ENCODE results near the gene B3GALNT1.

Gene B3GALNT1, protein sequence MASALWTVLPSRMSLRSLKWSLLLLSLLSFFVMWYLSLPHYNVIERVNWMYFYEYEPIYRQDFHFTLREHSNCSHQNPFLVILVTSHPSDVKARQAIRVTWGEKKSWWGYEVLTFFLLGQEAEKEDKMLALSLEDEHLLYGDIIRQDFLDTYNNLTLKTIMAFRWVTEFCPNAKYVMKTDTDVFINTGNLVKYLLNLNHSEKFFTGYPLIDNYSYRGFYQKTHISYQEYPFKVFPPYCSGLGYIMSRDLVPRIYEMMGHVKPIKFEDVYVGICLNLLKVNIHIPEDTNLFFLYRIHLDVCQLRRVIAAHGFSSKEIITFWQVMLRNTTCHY

DNA sequence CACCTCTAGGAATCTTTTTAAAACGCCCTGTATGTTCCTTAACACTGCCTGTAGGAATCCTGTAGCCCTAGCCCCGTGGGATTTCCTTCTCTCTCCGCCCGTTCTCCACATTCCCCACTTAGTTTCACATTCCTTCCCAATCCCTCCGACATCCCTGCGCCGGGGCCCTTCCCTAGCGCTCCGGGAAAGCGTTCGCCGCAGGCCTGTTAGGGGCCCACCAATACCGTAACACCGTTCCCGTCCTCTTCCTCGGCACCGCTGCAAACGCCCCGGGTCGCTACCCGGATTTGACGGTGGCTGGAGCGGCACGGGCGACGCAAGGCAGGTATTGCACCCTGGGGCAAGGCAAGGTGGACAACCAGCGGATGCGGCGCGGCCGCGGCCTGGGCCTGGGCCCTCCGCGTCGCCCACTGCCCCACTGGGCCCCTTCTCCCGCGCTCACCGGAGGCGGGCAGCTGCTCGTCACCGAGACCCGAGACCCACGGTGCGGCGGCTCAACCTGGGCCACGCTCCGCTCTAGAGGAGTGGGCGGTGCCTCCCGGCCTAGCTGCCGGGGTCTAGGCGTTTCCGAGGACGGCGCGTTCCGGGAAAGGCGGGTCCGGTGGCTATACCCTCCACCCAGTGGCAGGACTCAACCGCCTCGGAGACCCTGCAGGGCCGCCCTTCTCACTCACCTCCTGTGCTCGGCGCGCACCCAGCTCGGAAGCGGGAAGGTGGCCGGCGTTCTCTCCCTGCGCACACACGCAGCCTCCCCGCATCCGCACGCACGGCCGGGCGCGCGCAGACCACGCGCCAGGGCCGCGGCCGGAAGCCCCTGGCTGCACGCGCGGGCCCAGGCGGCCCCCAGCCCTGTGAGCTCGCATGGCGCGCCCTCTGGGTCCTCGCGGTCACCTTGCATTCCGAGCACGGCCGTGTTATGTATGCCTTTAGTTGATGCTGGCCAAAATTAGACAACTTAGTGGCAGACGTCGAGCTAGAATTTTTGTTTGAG lies at the start of gene B3GALNT1:
Gene B3GALNT1, minus strand, starts transcription at position 789 of the 991 bp plus-strand sequence. CDS start 18,595 bp downstream, outside the sequence.
- Histone ChIP-seq H3K4me1 (ENCODE audit: insufficient read depth, low read length) (no peaks in the 10 kb centered on the region), H3K36me3 (ENCODE audit: insufficient read depth, low read length) (no peaks in the 10 kb centered on the region), H3K9ac (ENCODE audit: low read depth, low read length) (peak within 1 kb of the TSS; percentile 71), H3K9me3 (ENCODE audit: control insufficient read depth, insufficient read depth, low read length) (no peaks in the 10 kb centered on the region)

DNA sequence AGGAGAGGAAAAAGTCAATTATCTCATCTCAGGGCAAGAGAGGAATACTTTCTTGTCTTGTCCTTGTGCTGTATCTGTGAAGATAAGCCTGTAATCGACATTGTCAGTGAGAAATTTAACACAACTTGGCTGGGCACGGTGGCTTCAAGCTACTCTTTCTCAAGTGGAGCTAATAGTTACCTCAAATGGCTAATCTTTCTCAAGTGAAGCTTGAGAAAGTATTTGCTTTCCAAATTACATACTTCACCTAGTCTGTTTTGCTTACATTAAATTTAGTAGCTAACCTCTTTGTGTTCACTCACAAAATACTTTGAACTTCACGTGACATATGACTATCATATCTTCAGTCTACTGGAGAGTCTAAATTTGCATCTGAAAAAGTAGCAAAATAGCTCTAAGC lies 48.3 kb upstream of the B3GALNT1 start:
- Histone ChIP-seq H3K9ac (ENCODE audit: low read depth, low read length) (no peak overlapping the region), H3K36me3 (ENCODE audit: insufficient read depth, low read length) (no peaks in the 10 kb centered on the region), H3K9me3 (ENCODE audit: control insufficient read depth, insufficient read depth, low read length) (no peaks in the 10 kb centered on the region), H3K4me1 (ENCODE audit: insufficient read depth, low read length) (no peaks in the 10 kb centered on the region)

DNA sequence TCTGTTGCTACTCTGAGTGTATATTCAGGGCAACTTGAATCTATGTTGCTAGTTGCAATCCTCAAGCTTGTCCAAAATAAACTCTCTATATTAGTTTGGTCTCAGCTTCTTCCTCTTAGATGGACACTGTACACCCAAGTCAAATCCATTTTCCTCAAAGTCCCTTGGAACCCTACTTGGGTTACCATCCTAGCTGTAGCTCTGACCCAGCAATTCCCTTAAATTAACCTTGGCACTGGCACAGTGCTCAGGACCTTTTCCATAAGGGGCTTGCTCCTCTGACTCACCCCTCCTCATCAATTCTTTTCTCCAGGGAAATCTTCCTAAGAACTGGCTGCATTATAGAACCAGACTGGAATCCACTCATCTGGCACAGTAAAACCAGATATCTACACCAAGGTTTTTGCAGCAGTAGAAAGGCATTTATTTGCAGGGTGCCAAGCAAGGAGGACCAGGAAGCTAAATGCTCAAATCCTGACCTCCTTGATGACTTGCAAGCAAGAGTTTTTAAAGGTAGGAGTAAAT lies 44.9 kb upstream of the B3GALNT1 start:
- no peaks in the 10 kb centered on the region for H3K4me1 ChIP-seq (ENCODE audit: insufficient read depth, low read length)
- H3K9ac ChIP-seq (ENCODE audit: low read depth, low read length), result no peak overlapping the region
- peaks cover 4% of the 10 kb centered on the region; the same call in 1 of the 2 replicates for H3K9me3 ChIP-seq (ENCODE audit: control insufficient read depth, insufficient read depth, low read length)
- no peaks in the 10 kb centered on the region for H3K36me3 ChIP-seq (ENCODE audit: insufficient read depth, low read length)

DNA sequence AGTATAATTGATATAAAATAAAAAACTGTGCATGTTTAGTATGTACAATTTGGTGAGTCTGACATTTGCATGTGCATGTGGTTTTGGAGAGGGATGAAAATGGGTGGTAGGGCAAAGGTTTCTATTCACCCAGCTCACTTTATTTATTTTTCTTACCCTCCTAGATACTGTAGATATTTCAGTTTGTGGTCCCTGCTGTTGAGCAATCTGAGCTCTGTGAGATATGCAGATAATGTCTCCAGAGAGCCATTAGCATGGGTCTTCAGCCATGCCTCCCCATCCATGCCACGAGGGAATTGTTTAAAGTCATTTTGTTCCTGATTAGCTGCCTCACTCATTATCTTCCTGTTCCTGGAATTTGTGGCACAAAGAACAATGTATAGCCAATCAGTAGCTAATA lies 44.4 kb upstream of the B3GALNT1 start:
- Histone ChIP-seq H3K9ac (ENCODE audit: low read depth, low read length) (no peak overlapping the region), H3K4me1 (ENCODE audit: insufficient read depth, low read length) (no peaks in the 10 kb centered on the region), H3K9me3 (ENCODE audit: control insufficient read depth, insufficient read depth, low read length) (peaks cover 4% of the 10 kb centered on the region; the same call in 1 of the 2 replicates), H3K36me3 (ENCODE audit: insufficient read depth, low read length) (no peaks in the 10 kb centered on the region)

DNA sequence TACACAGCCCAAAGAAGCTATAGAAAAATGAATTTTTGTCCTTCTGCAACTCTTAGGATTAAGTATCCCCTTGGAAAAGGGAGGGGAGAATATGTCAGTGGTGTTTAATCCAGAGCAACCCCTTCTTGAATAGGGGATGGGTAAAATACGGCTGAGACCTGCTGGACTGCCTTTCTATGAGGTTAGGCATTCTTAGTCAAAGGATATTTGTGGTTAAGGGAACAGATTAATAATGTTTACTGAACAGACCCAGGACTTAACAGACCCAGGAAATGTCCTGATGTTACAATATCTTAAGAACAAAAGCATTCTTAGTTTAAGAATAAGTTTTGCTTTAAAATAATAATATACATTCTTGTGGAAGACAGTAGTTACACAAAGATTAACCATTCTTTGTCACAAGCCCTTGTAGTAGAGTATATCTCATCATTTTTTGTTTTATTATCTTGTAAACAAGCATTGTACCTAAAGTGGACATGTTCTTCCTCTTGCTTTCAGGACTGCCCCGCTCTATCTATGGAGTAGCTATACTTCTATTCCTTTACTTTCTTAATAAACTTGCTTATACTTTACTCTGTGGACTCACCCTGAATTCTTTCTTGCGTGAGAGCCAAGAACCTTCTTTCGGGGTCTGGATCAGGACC lies 43.8 kb upstream of the B3GALNT1 start:
- no peak overlapping the region for H3K9ac ChIP-seq (ENCODE audit: low read depth, low read length)
- no peaks in the 10 kb centered on the region for H3K36me3 ChIP-seq (ENCODE audit: insufficient read depth, low read length)
- H3K4me1 ChIP-seq (ENCODE audit: insufficient read depth, low read length), result no peaks in the 10 kb centered on the region
- H3K9me3 ChIP-seq (ENCODE audit: control insufficient read depth, insufficient read depth, low read length), result peaks cover 7% of the 10 kb centered on the region

DNA sequence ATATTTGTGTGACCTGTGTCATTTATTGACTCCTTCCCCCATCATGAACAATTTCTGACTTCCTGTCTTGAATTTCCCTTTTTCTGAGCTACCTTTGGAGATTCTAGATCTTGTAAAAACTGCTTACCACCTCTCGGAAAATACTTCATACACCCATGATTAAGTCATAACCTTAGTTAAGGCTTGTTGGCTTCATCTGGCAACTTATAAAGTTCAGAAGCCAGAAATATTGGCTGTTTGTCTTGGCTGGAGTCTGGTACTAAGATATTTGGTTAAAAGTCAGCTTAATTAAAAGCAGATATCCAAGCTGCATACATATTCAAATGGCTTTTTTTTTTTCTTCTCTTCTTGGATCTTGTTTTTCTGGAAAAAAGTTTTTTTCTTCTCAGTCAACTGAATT lies 37.3 kb upstream of the B3GALNT1 start:
- Histone ChIP-seq H3K9ac (ENCODE audit: low read depth, low read length) (no peak overlapping the region), H3K9me3 (ENCODE audit: control insufficient read depth, insufficient read depth, low read length) (peaks cover 9% of the 10 kb centered on the region), H3K36me3 (ENCODE audit: insufficient read depth, low read length) (no peaks in the 10 kb centered on the region; the same call in 1 of the 2 replicates), H3K4me1 (ENCODE audit: insufficient read depth, low read length) (peaks cover 3% of the 10 kb centered on the region; the same call in 1 of the 2 replicates)

DNA sequence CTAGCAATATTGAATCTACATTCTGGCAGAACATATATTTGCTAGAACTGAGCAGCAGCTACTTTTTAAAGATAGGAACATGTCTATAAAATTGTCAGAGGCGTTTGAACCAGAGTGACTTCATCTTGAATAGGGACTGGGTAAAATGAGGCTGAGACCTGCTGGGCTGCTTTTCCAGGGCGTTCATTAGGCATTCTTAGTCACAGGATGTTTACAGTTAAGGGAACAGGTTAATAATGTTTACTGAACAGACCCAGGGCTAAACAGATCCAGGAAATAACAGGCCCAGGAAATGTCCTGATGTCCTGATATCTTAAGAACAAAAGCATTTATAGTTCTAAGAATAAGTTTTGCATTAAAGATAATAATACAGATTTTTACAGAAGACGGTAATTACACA lies 34.5 kb upstream of the B3GALNT1 start:
- H3K4me1 ChIP-seq (ENCODE audit: insufficient read depth, low read length), result peaks cover 8% of the 10 kb centered on the region; the same call in 1 of the 2 replicates
- H3K36me3 ChIP-seq (ENCODE audit: insufficient read depth, low read length), result no peaks in the 10 kb centered on the region; the same call in 1 of the 2 replicates
- H3K9ac ChIP-seq (ENCODE audit: low read depth, low read length), result no peak overlapping the region
- H3K9me3 ChIP-seq (ENCODE audit: control insufficient read depth, insufficient read depth, low read length), result peaks cover 4% of the 10 kb centered on the region; the same call in 1 of the 2 replicates

DNA sequence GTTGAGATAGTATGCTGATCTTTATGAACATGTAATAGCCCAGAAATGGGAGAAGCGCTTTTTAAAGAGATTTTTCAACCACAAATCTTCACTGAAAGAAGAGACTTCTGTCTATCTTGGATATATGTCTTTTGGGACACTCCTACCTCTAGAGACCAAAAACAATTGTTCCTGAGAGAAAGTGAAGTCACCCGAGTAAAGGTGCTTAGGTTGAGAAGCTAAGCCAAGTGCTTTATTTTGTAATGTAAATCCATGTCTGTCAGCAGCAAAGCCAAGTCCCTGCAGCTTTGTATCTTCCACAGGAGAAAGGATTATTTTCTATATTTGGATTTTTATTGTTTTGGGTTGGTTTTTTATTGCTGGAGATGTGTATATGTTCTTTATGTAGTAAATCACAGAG lies 32.1 kb upstream of the B3GALNT1 start:
- Histone ChIP-seq H3K9me3 (ENCODE audit: control insufficient read depth, insufficient read depth, low read length) (no peaks in the 10 kb centered on the region), H3K4me1 (ENCODE audit: insufficient read depth, low read length) (peaks cover 8% of the 10 kb centered on the region; the same call in 1 of the 2 replicates), H3K9ac (ENCODE audit: low read depth, low read length) (no peak overlapping the region), H3K36me3 (ENCODE audit: insufficient read depth, low read length) (no peaks in the 10 kb centered on the region; the same call in 1 of the 2 replicates)

DNA sequence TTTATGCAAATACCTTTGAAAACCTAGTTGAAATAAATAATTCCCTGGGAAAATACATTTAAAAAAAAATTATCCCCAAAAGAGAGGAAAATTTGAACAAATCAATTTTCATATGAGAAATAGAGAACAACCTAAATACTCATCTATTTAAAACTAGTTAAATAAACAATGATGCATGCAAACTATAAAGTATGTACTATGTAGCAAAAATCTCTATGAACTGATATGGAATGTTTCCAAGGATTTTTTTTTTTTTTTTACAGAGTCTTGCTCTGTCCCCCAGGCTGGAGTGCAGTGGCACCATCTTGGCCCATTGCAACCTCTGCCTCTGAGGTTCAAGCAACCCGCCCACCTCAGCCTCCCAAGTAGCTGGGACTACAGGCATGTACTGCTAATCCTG lies 27.2 kb upstream of the B3GALNT1 start:
- no peaks in the 10 kb centered on the region for H3K36me3 ChIP-seq (ENCODE audit: insufficient read depth, low read length)
- H3K4me1 ChIP-seq (ENCODE audit: insufficient read depth, low read length), result peaks cover 4% of the 10 kb centered on the region; the same call in 1 of the 2 replicates
- no peaks in the 10 kb centered on the region for H3K9me3 ChIP-seq (ENCODE audit: control insufficient read depth, insufficient read depth, low read length)
- H3K9ac ChIP-seq (ENCODE audit: low read depth, low read length), result no peak overlapping the region

DNA sequence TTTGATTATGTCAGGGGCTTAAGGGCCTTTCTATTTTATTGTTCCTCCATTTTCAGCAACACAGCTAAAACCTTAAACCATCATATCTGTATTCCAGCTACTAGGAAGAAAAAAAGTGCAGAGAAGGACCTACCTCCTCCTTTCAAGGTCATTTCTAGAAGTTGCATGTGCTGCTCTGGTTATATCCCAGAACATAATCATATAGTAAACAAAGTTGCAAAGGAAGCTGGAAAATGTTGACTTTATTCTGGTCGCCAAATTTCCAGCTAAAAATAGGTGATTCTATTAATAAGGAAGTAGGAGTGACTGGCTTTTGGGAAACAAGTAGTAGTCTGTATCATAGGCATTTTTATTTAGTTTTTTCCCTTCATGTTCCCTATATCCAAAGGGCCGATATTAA lies 21.3 kb upstream of the B3GALNT1 start:
- Histone ChIP-seq H3K4me1 (ENCODE audit: insufficient read depth, low read length) (no peaks in the 10 kb centered on the region), H3K9ac (ENCODE audit: low read depth, low read length) (no peak overlapping the region), H3K36me3 (ENCODE audit: insufficient read depth, low read length) (no peaks in the 10 kb centered on the region), H3K9me3 (ENCODE audit: control insufficient read depth, insufficient read depth, low read length) (no peaks in the 10 kb centered on the region; the same call in 1 of the 2 replicates)

DNA sequence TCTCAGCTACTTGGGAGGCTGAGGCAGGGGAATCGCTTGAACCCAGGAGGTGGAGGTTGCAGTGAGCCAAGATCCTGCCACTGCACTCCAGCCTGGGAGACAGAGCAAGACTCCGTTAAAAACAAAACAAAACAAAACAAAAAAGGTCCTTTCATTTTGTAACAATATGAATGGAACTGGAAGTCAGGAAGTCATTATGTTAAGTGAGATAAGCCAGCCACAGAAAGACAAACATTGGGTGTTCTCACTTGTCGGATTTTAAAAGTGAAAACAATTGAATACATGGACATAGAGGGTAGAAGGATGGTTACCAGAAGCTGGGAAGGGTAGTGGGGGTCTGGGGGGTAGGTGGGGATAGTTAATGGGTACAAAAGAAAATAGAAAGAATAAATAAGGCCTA lies 12.5 kb upstream of the B3GALNT1 start:
- no peaks in the 10 kb centered on the region; the same call in 1 of the 2 replicates for H3K9me3 ChIP-seq (ENCODE audit: control insufficient read depth, insufficient read depth, low read length)
- no peaks in the 10 kb centered on the region for H3K4me1 ChIP-seq (ENCODE audit: insufficient read depth, low read length)
- H3K9ac ChIP-seq (ENCODE audit: low read depth, low read length), result no peak overlapping the region
- no peaks in the 10 kb centered on the region for H3K36me3 ChIP-seq (ENCODE audit: insufficient read depth, low read length)

DNA sequence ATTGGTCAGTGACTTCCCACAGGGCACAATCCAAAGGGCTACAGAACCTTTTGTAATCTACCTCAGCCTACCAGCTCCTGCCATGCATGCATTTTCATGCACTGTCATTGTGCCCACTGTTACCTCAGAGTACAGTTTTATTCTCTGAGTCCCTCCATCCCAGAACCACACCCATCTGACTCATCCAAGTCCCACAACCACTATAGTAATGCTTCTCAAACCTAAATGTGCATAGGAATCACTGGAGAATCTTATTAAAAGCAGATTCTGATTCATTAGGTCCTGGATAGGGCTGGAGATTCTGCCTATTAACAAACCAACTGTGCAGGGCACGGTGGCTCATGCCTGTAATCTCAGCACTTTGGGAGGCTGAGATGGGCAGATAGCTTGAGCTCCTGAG lies 3.7 kb upstream of the B3GALNT1 start:
- Histone ChIP-seq H3K36me3 (ENCODE audit: insufficient read depth, low read length) (no peaks in the 10 kb centered on the region), H3K9ac (ENCODE audit: low read depth, low read length) (no peak overlapping the region), H3K4me1 (ENCODE audit: insufficient read depth, low read length) (no peaks in the 10 kb centered on the region), H3K9me3 (ENCODE audit: control insufficient read depth, insufficient read depth, low read length) (peaks cover 4% of the 10 kb centered on the region; the same call in 1 of the 2 replicates)

DNA sequence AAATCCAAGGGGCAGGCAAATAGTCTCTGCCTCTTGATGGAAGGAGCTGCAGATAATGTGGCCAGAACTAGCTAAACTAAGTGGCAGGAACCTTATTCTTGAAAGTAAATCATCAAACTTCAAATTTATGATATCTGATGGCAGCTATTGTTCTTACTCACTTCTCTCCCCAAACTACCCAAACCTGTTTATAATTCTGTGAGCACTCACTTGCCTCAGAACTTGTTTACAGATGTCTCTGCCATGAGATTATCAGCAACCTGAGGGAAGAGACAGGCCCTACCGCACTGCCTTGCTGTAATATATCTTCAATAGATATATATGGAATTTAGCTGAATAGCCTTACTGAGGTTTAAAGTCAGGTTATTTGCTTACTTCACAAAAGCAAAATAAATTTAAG lies 2.2 kb upstream of the B3GALNT1 start:
- Histone ChIP-seq H3K36me3 (ENCODE audit: insufficient read depth, low read length) (no peaks in the 10 kb centered on the region), H3K9me3 (ENCODE audit: control insufficient read depth, insufficient read depth, low read length) (peaks cover 4% of the 10 kb centered on the region; the same call in 1 of the 2 replicates), H3K4me1 (ENCODE audit: insufficient read depth, low read length) (no peaks in the 10 kb centered on the region), H3K9ac (ENCODE audit: low read depth, low read length) (no peak overlapping the region)

Data from ES-I3 (cell line).